ENCODE results near the gene FBXL13. TPM values are rescaled to one million over a fixed set of nuclear protein-coding genes. Genes with fewer than 3 reads are reported as not detected.
"Not testable (repeated sequence)": the region's sequence is repeated elsewhere in the genome, so short reads cannot be mapped to it uniquely, and the experiment has no call there.

FBXL13 gene
- total RNA-seq, 1 donor from 2014 or later, result 0.45 TPM

DNA sequence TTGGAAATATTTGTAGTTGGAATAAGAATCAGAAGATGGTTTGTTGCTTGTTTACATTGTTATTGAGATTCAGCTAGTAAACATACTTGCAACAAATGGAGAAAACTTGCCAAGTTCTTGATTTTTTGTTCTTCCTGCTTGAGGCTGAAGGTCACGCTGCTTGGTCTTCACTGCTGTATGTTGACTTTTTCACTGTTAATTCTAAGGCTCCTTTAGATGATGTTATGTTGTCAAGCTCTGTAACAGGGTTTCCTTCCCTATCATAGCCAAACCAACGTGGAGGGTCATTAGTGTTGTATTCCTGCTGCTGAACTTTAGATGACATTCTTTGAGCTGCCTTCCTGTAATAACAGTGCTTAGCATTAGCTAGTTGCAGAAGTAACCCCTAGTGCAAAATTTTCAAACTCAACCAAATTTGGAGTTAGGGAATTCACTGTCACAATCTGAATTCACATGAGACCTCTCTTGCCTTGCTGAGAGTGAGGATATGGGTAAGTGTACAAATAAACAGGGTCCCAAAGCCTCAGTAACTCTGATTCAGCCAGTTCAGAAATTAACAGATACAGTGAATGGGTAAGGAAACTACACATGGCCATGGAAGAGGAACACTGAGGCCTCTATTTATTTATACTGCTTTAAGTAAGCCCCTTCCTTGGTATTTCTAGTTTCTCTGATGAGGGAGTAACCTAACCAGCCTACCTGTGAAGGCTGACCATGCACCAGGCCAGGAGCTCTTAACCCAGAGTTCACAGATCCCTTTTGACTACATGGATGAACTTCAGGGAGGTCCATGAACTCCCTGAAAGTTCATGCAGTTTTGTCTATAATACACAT, 261.2 kb downstream of the FBXL13 start:
- Mint-ChIP-seq H3K36me3 (ENCODE audit: low read depth) (peaks cover 7% of the 10 kb centered on the region), H3K27me3 (ENCODE audit: low read depth) (no peaks in the 10 kb centered on the region), H3K4me1 (ENCODE audit: low read depth) (peaks cover 24% of the 10 kb centered on the region), H3K4me3 (ENCODE audit: unreplicated experiment) (no peak overlapping the region), H3K9me3 (ENCODE audit: low read depth) (no peaks in the 10 kb centered on the region), H3K27ac (ENCODE audit: unreplicated experiment) (no peak overlapping the region)
- no peak for DNase-seq (ENCODE audit: low spot score)
- TF ChIP-seq, protein P1, sequence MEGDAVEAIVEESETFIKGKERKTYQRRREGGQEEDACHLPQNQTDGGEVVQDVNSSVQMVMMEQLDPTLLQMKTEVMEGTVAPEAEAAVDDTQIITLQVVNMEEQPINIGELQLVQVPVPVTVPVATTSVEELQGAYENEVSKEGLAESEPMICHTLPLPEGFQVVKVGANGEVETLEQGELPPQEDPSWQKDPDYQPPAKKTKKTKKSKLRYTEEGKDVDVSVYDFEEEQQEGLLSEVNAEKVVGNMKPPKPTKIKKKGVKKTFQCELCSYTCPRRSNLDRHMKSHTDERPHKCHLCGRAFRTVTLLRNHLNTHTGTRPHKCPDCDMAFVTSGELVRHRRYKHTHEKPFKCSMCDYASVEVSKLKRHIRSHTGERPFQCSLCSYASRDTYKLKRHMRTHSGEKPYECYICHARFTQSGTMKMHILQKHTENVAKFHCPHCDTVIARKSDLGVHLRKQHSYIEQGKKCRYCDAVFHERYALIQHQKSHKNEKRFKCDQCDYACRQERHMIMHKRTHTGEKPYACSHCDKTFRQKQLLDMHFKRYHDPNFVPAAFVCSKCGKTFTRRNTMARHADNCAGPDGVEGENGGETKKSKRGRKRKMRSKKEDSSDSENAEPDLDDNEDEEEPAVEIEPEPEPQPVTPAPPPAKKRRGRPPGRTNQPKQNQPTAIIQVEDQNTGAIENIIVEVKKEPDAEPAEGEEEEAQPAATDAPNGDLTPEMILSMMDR (IDR thresholded peaks at IDR 0.05), result no peak

DNA sequence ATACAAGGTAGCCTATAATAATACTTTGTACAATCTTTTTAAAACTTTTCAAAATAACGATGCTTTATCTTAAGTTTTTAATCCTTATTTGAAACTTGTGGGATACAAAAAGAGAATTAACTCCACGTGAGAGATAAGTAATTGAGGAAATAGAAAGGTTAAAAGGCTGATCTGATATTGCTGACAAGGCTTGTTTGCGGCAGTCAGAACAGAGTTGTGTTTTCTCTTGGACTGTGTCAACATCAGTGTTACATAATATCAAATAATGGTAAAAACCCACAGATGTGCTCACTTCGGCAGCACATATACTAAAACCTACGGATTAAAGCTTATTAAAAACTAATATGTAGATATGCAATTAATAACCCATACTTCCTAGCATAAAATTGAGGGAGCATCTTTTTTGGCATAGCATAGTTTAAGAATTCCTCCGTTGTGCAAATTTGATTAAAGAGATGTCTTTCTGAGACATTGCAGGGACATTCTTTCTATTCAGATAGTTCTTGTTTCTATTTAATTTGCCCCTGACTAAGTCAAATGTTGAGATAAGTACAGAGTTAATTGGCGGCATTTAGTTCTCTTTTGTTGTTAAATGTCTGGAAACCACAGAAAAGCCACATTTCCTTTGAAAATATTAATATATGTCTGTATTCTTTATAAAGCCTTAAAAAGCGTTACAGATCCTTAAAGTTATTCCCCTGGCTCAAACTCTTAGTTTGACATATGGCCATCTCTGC, 262.5 kb downstream of the FBXL13 start:
- H3K9me3 Mint-ChIP-seq (ENCODE audit: low read depth), result no peaks in the 10 kb centered on the region
- H3K4me3 Mint-ChIP-seq (ENCODE audit: unreplicated experiment), result no peak overlapping the region
- TF ChIP-seq, protein P1 (IDR thresholded peaks at IDR 0.05), result no peak
- no peak overlapping the region for H3K27ac Mint-ChIP-seq (ENCODE audit: unreplicated experiment)
- H3K36me3 Mint-ChIP-seq (ENCODE audit: low read depth), result peaks cover 3% of the 10 kb centered on the region
- no peak for DNase-seq (ENCODE audit: low spot score)
- peaks cover 14% of the 10 kb centered on the region for H3K4me1 Mint-ChIP-seq (ENCODE audit: low read depth)
- H3K27me3 Mint-ChIP-seq (ENCODE audit: low read depth), result no peaks in the 10 kb centered on the region

DNA sequence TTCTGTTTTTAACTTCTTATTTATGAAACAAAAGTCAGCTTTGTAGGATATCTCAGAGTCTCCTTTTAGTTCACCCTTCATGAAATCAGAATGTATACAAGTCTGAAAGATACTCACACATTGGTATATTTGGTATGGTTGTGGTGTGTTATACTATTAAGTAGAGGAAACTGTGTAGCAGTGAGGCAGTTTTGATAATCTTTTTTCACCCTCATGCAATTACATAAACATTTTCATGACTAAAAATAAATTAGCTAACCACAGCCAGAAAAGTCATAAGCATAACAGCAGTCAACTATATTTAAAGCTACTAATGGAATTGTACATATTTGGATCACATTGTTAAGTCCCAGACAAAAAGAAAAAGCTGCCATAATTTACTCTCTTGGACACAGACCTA, 263.7 kb downstream of the FBXL13 start:
- Mint-ChIP-seq H3K27me3 (ENCODE audit: low read depth) (no peaks in the 10 kb centered on the region), H3K36me3 (ENCODE audit: low read depth) (peaks cover 5% of the 10 kb centered on the region), H3K4me1 (ENCODE audit: low read depth) (peaks cover 12% of the 10 kb centered on the region), H3K4me3 (ENCODE audit: unreplicated experiment) (no peak overlapping the region), H3K9me3 (ENCODE audit: low read depth) (no peaks in the 10 kb centered on the region), H3K27ac (ENCODE audit: unreplicated experiment) (no peak overlapping the region)
- no peak for DNase-seq (ENCODE audit: low spot score)
- TF ChIP-seq, protein P1 (IDR thresholded peaks at IDR 0.05), result no peak

DNA sequence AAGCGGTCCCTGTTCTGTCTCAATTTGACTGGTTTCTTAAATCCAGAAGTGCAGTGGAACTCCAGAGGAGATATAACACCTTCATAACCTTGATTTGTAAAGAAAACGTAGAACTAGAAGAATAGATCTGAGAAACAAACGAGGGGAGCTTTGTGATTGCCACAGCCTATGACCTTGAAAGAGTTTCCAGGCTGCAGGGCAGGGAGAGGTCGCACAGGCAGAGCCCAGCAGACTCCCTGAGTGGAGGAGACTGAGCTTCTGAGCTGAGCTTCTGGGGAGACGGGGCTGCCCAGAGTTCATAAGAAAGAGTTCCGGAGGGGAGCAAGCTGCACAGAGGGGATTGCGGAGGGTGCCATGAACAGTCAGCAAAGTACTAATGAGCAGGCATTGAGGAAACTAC, 268.0 kb downstream of the FBXL13 start:
- Mint-ChIP-seq H3K27ac (ENCODE audit: unreplicated experiment) (no peak overlapping the region), H3K4me1 (ENCODE audit: low read depth) (peaks cover 10% of the 10 kb centered on the region), H3K36me3 (ENCODE audit: low read depth) (peaks cover 17% of the 10 kb centered on the region), H3K9me3 (ENCODE audit: low read depth) (peaks cover 28% of the 10 kb centered on the region), H3K4me3 (ENCODE audit: unreplicated experiment) (no peak overlapping the region), H3K27me3 (ENCODE audit: low read depth) (no peaks in the 10 kb centered on the region)
- TF ChIP-seq, protein P1 (IDR thresholded peaks at IDR 0.05), result no peak
- DNase-seq (ENCODE audit: low spot score), result no peak

DNA sequence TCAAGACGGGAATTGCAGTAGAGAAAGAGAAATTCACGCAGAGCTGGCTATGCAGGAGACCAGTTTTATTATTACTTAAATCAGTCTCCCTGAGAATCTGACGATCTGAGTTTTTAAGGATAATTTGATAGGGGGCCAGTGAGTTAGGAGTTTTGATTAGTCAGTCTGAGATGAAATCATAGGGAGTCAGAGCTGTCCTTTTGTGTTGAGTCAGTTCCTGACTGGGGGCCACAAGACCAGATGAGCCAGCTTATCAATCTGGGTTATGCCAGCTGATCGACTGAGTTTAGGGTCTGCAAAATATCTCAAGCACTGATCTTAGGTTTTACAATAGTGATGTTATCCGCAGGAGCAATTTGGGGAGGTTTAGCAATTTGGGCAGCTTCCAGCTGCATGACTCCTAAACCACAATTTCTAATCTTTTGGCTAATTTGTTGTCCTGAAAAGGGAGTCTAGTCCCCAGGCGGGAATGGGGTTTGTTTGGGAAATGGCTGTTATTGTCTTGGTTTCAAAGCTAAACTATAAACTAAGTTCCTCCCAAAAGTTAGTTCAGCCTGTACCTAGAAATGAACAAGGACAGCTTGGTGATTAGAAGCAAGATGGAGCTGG, 278.5 kb downstream of the FBXL13 start:
- not testable (repeated sequence) for DNase-seq (ENCODE audit: low spot score); H3K27me3 Mint-ChIP-seq (ENCODE audit: low read depth); H3K4me3 Mint-ChIP-seq (ENCODE audit: unreplicated experiment); H3K36me3 Mint-ChIP-seq (ENCODE audit: low read depth); H3K4me1 Mint-ChIP-seq (ENCODE audit: low read depth); H3K27ac Mint-ChIP-seq (ENCODE audit: unreplicated experiment)
- peaks cover 22% of the 10 kb centered on the region for H3K9me3 Mint-ChIP-seq (ENCODE audit: low read depth)

DNA sequence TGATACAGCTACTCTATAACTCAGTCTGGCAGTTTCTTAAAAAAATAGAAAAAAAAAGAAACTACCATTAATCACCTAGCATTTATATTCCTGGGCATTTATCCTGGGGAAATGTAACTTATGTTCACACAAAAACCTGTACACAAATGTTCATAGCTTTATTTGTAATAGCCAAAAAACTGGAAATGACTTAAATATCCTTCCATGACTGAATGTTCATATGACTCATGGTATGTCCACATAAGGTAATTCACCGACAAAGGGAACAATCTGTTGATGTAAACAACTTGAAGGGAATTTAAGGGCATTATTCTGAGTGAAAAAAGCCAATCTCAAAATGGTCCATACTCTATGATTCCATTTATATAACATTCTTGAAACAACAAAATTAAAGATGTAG, 280.0 kb downstream of the FBXL13 start:
- H3K9me3 Mint-ChIP-seq (ENCODE audit: low read depth), result peaks cover 10% of the 10 kb centered on the region
- not testable (repeated sequence) for H3K27me3 Mint-ChIP-seq (ENCODE audit: low read depth); H3K4me3 Mint-ChIP-seq (ENCODE audit: unreplicated experiment); DNase-seq (ENCODE audit: low spot score); H3K36me3 Mint-ChIP-seq (ENCODE audit: low read depth); H3K4me1 Mint-ChIP-seq (ENCODE audit: low read depth); H3K27ac Mint-ChIP-seq (ENCODE audit: unreplicated experiment)

DNA sequence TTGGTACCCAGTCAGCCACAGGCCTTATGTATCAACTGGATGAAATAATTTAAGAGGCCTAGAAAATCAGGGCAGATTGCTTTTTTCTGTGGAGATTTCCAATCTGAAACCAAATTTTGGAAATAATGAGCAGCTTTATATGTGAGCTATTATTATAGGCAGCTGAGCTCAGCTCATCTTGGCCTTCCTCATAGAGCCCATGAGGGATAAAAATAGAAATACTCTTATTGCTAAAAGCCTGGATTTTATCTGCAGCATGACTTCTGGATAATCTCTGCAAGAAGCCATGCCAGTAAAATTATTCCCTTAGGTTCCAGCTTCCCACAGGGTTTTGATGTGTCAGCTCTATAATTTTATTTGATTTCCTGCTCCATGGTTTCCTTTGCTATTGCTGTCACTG, 282.8 kb downstream of the FBXL13 start:
- H3K27me3 Mint-ChIP-seq (ENCODE audit: low read depth); H3K4me3 Mint-ChIP-seq (ENCODE audit: unreplicated experiment); DNase-seq (ENCODE audit: low spot score); H3K9me3 Mint-ChIP-seq (ENCODE audit: low read depth); H3K36me3 Mint-ChIP-seq (ENCODE audit: low read depth); H3K4me1 Mint-ChIP-seq (ENCODE audit: low read depth); H3K27ac Mint-ChIP-seq (ENCODE audit: unreplicated experiment): not testable (repeated sequence)

DNA sequence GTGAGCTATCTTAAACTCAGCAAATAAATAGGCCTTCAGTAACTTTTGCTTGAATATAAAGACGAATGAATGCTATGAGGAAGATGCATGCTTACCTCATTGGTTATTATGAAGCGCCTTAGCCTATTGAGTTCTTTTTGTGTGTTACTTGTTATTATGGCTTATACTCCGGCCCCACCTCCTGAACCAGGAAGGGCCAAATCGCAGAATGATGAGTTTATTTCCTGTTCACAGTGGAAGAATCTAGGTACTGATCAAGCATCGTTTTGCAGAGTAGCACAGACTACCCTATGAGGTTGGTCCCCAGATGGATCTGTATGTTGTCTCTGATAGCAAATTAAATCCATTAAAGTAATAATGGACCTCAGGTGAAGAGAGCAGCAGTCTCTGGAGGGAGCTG, 283.2 kb downstream of the FBXL13 start:
- H3K36me3 Mint-ChIP-seq (ENCODE audit: low read depth); H3K27ac Mint-ChIP-seq (ENCODE audit: unreplicated experiment); DNase-seq (ENCODE audit: low spot score); H3K4me1 Mint-ChIP-seq (ENCODE audit: low read depth); H3K9me3 Mint-ChIP-seq (ENCODE audit: low read depth); H3K4me3 Mint-ChIP-seq (ENCODE audit: unreplicated experiment); H3K27me3 Mint-ChIP-seq (ENCODE audit: low read depth): not testable (repeated sequence)

Measured in chondrocyte (in vitro differentiated cells).